HL-60/S4 treated with retinoic acid at 250 ng/mL for 4 days and 3 days (cell line): ENCODE data around the gene KRTAP16-1.

ENCODE experiments used
- in situ Hi-C: fragments of 300-500 bp; cut with MboI; formaldehyde crosslinking; loops from 2 replicates; pipeline ENCODE4 v1.7.0; 2022; ENCODE audit warnings: low sequenced_read_pairs

Gene KRTAP16-1

GRCh38 chr17:41329279-41329948 is 20.3 kb upstream of the KRTAP16-1 start:
- in situ Hi-C loops: no loop called here

- in situ Hi-C loops: no loop called here
These were observed 19.1 kb upstream of the KRTAP16-1 start for GRCh38 chr17:41328207-41328606.

GRCh38 chr17:41327411-41328120 is 18.5 kb upstream of the KRTAP16-1 start:
- in situ Hi-C loops: no loop called here

GRCh38 chr17:41326173-41327145 is 17.4 kb upstream of the KRTAP16-1 start:
- in situ Hi-C loops: no loop called here

GRCh38 chr17:41325611-41326010 is 16.5 kb upstream of the KRTAP16-1 start:
- in situ Hi-C loops: no loop called here

GRCh38 chr17:41325126-41325525 is 16.0 kb upstream of the KRTAP16-1 start:
- in situ Hi-C loops: no loop called here

- in situ Hi-C loops: no loop called here
These were observed 15.3 kb upstream of the KRTAP16-1 start for GRCh38 chr17:41324180-41325075.

- in situ Hi-C loops: no loop called here
These were observed 14.1 kb upstream of the KRTAP16-1 start for GRCh38 chr17:41322903-41323895.

GRCh38 chr17:41322094-41322902 is 13.2 kb upstream of the KRTAP16-1 start:
- in situ Hi-C loops: no loop called here

- in situ Hi-C loops: no loop called here
These were observed 9.1 kb upstream of the KRTAP16-1 start for GRCh38 chr17:41318231-41318630.

GRCh38 chr17:41315814-41316445 is 6.8 kb upstream of the KRTAP16-1 start:
- in situ Hi-C loops: no loop called here

GRCh38 chr17:41315204-41315794 is 6.2 kb upstream of the KRTAP16-1 start, which contains the start of gene KRTAP17-1:
KRTAP17-1 (minus strand) TSS chr17:41315710; CDS start chr17:41315650, 60 bp downstream.
- in situ Hi-C loops: no loop called here

- in situ Hi-C loops: no loop called here
These were observed 2.0 kb upstream of the KRTAP16-1 start for GRCh38 chr17:41311111-41311510.

- in situ Hi-C loops: no loop called here
These were observed 725 bp downstream of the KRTAP16-1 start for GRCh38 chr17:41308251-41308917.

GRCh38 chr17:41307647-41308046 is 1.5 kb downstream of the KRTAP16-1 start:
- in situ Hi-C loops: no loop called here

- in situ Hi-C loops: no loop called here
These were observed 5.0 kb downstream of the KRTAP16-1 start for GRCh38 chr17:41304091-41304490.

GRCh38 chr17:41302981-41303380 is 6.1 kb downstream of the KRTAP16-1 start:
- in situ Hi-C loops: no loop called here
